SU-DHL-6 (cell line): ENCODE data around the gene RNF40.

ENCODE experiments used
- H2AFZ ChIP-seq: fragments of 200-600 bp; sonication (generic); 2 replicates; pipeline ENCODE4 v1.6.1; 2014; ENCODE audit warnings: low read depth, mild to moderate bottlenecking, moderate library complexity, mixed read lengths, antibody characterized with exemption, low read length; ENCODE audit not compliant: severe bottlenecking
- H3F3A ChIP-seq: fragments of 200-600 bp; shearing (Covaris generic); 2 replicates; pipeline ENCODE4 v1.6.0; 2016; ENCODE audit warnings: antibody characterized with exemption, mild to moderate bottlenecking; ENCODE audit not compliant: insufficient read depth
- H3K27ac ChIP-seq: fragments of 200-600 bp; sonication (generic); 2 replicates; pipeline ENCODE4 v1.5.1; 2016; ENCODE audit warnings: low read depth, mild to moderate bottlenecking, low read length, moderate library complexity, mixed read lengths
- H3K27me3 ChIP-seq: fragments of 200-600 bp; sonication (generic), shearing (Covaris generic); 2 replicates; pipeline ENCODE4 v1.6.0; 2014; ENCODE audit warnings: mild to moderate bottlenecking, low read length
- H3K36me3 ChIP-seq: fragments of 200-600 bp; sonication (generic); 2 replicates; pipeline ENCODE4 v1.6.1; 2014; ENCODE audit warnings: mild to moderate bottlenecking, low read length, mixed read lengths
- H3K4me2 ChIP-seq: fragments of 300-600, 200-600 bp; shearing (Covaris generic), sonication (generic); 2 replicates; pipeline ENCODE4 v1.6.0; 2014; ENCODE audit warnings: low read length, low read depth, mild to moderate bottlenecking; ENCODE audit not compliant: poor library complexity, severe bottlenecking
- H3K4me3 ChIP-seq: fragments of 200-600 bp; sonication (generic); 2 replicates; pipeline ENCODE4 v1.5.1; 2014; ENCODE audit warnings: antibody characterized with exemption, low read length, mild to moderate bottlenecking, mixed read lengths; ENCODE audit not compliant: insufficient read depth, poor library complexity, severe bottlenecking
- H3K79me2 ChIP-seq: fragments of 200-600 bp; sonication (generic); 2 replicates; pipeline ENCODE4 v1.6.1; 2014; ENCODE audit warnings: mild to moderate bottlenecking, low read length, moderate library complexity; ENCODE audit not compliant: insufficient read depth
- H3K9ac ChIP-seq: fragments of 200-600 bp; sonication (generic); 2 replicates; pipeline ENCODE4 v1.7.0; 2014; ENCODE audit warnings: mild to moderate bottlenecking, low read length
- H3K9me2 ChIP-seq: fragments of 200-600 bp; sonication (generic); replicated peaks from 2 replicates; pipeline ENCODE4 v1.6.1; 2014; ENCODE audit warnings: low read length; ENCODE audit not compliant: insufficient read depth
- H3K9me3 ChIP-seq: fragments of 200-600 bp; sonication (generic); 2 replicates; pipeline ENCODE4 v1.6.1; 2014; ENCODE audit warnings: low read length, mixed read lengths; ENCODE audit not compliant: insufficient read depth
- H4K20me1 ChIP-seq: fragments of 200-600 bp; sonication (generic); 2 replicates; pipeline ENCODE4 v1.6.1; 2014; ENCODE audit warnings: low read depth, mild to moderate bottlenecking, antibody characterized with exemption, low read length, moderate library complexity, mixed read lengths
- CTCF ChIP-seq: fragments of 200-600 bp; sonication (generic); IDR thresholded peaks from one replicate; pipeline ENCODE4 v1.5.1; 2017; ENCODE audit warnings: antibody characterized with exemption, mild to moderate bottlenecking, low read length, moderate library complexity; ENCODE audit not compliant: insufficient read depth, poor library complexity, severe bottlenecking
- EZH2phosphoT487 ChIP-seq: fragments of 200-600 bp; sonication (generic), shearing (Covaris generic); conservative IDR thresholded peaks from 2 replicates; pipeline ENCODE4 v1.6.1; 2018; ENCODE audit warnings: mild to moderate bottlenecking, antibody characterized with exemption, low read length, moderate library complexity, mixed read lengths

The RNF40 gene

GRCh38 chr16:30764816-30765465, 2.8 kb downstream of the RNF40 start:
- Histone ChIP-seq H3K79me2 (peaks cover 15% of the 10 kb centered on the region), H3K27me3 (no peaks in the 10 kb centered on the region), H3K4me2 (no peak overlapping the region), H3K27ac (no peak overlapping the region), H3K9me3 (no peaks in the 10 kb centered on the region), H3K9ac (no peak overlapping the region), H2AFZ (no peak overlapping the region), H3K36me3 (0 out of 2 replicates have a peak, but pooled peaks cover 3% of the 10 kb centered on the region), H3K4me3 (no peak overlapping the region), H4K20me1 (no peaks in the 10 kb centered on the region), H3F3A (peaks cover 6% of the 10 kb centered on the region; the same call in 1 of the 2 replicates), H3K9me2 (no peaks in the 10 kb centered on the region)
- TF ChIP-seq CTCF (no peak), EZH2phosphoT487 (no peak)

- peaks cover 15% of the 10 kb centered on the region for H3K79me2 ChIP-seq
Measured at GRCh38 chr16:30766206-30766932, 4.2 kb downstream of the RNF40 start.

GRCh38 chr16:30766933-30767284, 4.8 kb downstream of the RNF40 start:
- Histone ChIP-seq H4K20me1 (no peaks in the 10 kb centered on the region), H3K4me3 (no peak overlapping the region), H2AFZ (no peak overlapping the region), H3K27me3 (no peaks in the 10 kb centered on the region), H3K9ac (no peak overlapping the region), H3K27ac (no peak overlapping the region), H3K9me3 (no peaks in the 10 kb centered on the region), H3K79me2 (peaks cover 15% of the 10 kb centered on the region), H3K36me3 (0 out of 2 replicates have a peak, but pooled peaks cover 3% of the 10 kb centered on the region), H3K9me2 (no peaks in the 10 kb centered on the region), H3F3A (no peaks in the 10 kb centered on the region), H3K4me2 (no peak overlapping the region)
- TF ChIP-seq EZH2phosphoT487 (no peak), CTCF (no peak)

More at GRCh38 chr16:30766206-30766932, 4.2 kb downstream of the RNF40 start:
- H3K9me3 ChIP-seq = no peaks in the 10 kb centered on the region
- no peaks in the 10 kb centered on the region for H3K27me3 ChIP-seq
- no peak overlapping the region for H3K9ac ChIP-seq
- H2AFZ ChIP-seq = no peak overlapping the region
- H3F3A ChIP-seq = no peaks in the 10 kb centered on the region
- no peak overlapping the region for H3K4me3 ChIP-seq
- no peak overlapping the region for H3K27ac ChIP-seq
- H4K20me1 ChIP-seq = no peaks in the 10 kb centered on the region
- no peaks in the 10 kb centered on the region for H3K9me2 ChIP-seq
- TF ChIP-seq CTCF (no peak), EZH2phosphoT487 (no peak)
- no peak overlapping the region for H3K4me2 ChIP-seq
- 0 out of 2 replicates have a peak, but pooled peaks cover 3% of the 10 kb centered on the region for H3K36me3 ChIP-seq
